Adrenal gland (tissue), 12 donors: ENCODE results near the gene CKS1B. TPM values are rescaled to one million over a fixed set of nuclear protein-coding genes. Genes with fewer than 3 reads are reported as not detected.

ENCODE experiments used
- DNase-seq, 7 donors: peaks; one replicate each; pipeline ENCODE4 v3.0.0-alpha.2; 2019 to 2020
- H3K27ac ChIP-seq, 5 donors: fragments of 200-600 bp; sonication (generic) in 4 of 5; 1 replicate in 3 of 5; 2 replicates in 2 of 5; pipeline versions ENCODE4 v1.5.1 to v1.8.0; 2016 to 2020; ENCODE audit warnings: mild to moderate bottlenecking in 1 of 5
- H3K27me3 ChIP-seq: fragments of 200-600 bp; 2 replicates; pipeline ENCODE4 v1.8.0; 2021
- H3K36me3 ChIP-seq, 2 donors: fragments of 200-600 bp; replicated peaks in 1 of 2; 1 replicate in 1 of 2; 2 replicates in 1 of 2; pipeline versions ENCODE4 v1.5.1 to v1.8.0; 2018 to 2022
- H3K4me1 ChIP-seq, 2 donors: fragments of 200-600 bp; replicated peaks in 1 of 2; 1 replicate in 1 of 2; 2 replicates in 1 of 2; pipeline versions ENCODE4 v1.5.1 to v1.8.0; 2018 to 2021
- H3K4me3 ChIP-seq, 4 donors: fragments of 200-600 bp; sonication (generic) in 3 of 4; one replicate each; pipeline ENCODE4 v1.5.1; 2016 to 2018
- H3K9me3 ChIP-seq, 3 donors: fragments of 200-600 bp; sonication (generic) in 1 of 3; replicated peaks in 1 of 3; 1 replicate in 2 of 3; 2 replicates in 1 of 3; pipeline versions ENCODE4 v1.5.1 to v1.8.0; 2016 to 2021
- POLR2A ChIP-seq, 2 donors: fragments of 450-650 bp; IDR thresholded peaks; one replicate each; pipeline ENCODE4 v1.6.1; 2017; ENCODE audit warnings: antibody characterized with exemption in 2 of 2, mild to moderate bottlenecking in 2 of 2, moderate library complexity in 1 of 2
- WGBS, 4 donors: extraction: QIAGEN DNeasy Blood & Tissue Kit in 2 of 4; methylation state at CpG; one replicate each; pipeline versions ENCODE4 v1.1.5 to v1.1.7; 2013 to 2017; 5-methylcytosine and 5-hydroxymethylcytosine counted together
- intact Hi-C, 2 donors: fragments of 100-400 bp; cut with DNase I; formaldehyde crosslinking; loops; one replicate each; pipeline versions ENCODE4 v1.14.1 to v1.15.0; 2022 to 2023
- polyA plus RNA-seq, 3 donors: library from polyadenylated mRNA; stranded (reverse); fragments of 200-250 nt in 2 of 3; fragments of 350-450 nt in 1 of 3; fragmentation: Illumina TruSeq in 1 of 3; extraction: RNeasy Lipid Tissue Mini Kit (QIAGEN cat#74804) in 1 of 3; gene quantifications; one replicate each; pipeline ENCODE4 v1.2.3, GENCODE V29; 2013 to 2014
- total RNA-seq, 9 donors: library from RNA; depleted of rRNA in 4 of 9; stranded (reverse); fragments of >200 nt in 4 of 9; fragments of 120-200 nt in 1 of 9; fragmentation: NEBNext Ultra II Directional in 1 of 9; extraction: Animal tissue kit (Norgen Biotek cat#: 25700) in 1 of 9; gene quantifications; one replicate each; pipeline versions ENCODE4 v1.1.0 to v1.2.4, GENCODE V29; 2013 to 2023
- TF ChIP-seq, protein P1 (sequence below), 6 experiments: fragments of 450-650 bp in 4 of 6; fragments of 200-600 bp in 2 of 6; sonication (generic) in 1 of 6; IDR thresholded peaks; 1 replicate in 5 of 6; 2 replicates in 1 of 6; pipeline versions ENCODE4 v1.5.1 to v1.8.0; 2016 to 2021; ENCODE audit warnings: antibody characterized with exemption in 6 of 6, mild to moderate bottlenecking in 2 of 6, moderate library complexity in 1 of 6
- donor health status: healthy with polysubstance abuse.
- donor health status: Bipolar disorder and iron deficiency.
- donor health status: DM: yes; HTN: yes; CAD: no.
- donor health status: DM: no; HTN: no; CAD: no.
- donor health status: DM: no; HTN: no; CAD: no.
- donor health status: DM: yes; HTN: yes; CAD: no.

Gene CKS1B
- total and polyA plus RNA-seq, 12 donors: 12.4 to 87.0 (median 29.5) TPM

DNA sequence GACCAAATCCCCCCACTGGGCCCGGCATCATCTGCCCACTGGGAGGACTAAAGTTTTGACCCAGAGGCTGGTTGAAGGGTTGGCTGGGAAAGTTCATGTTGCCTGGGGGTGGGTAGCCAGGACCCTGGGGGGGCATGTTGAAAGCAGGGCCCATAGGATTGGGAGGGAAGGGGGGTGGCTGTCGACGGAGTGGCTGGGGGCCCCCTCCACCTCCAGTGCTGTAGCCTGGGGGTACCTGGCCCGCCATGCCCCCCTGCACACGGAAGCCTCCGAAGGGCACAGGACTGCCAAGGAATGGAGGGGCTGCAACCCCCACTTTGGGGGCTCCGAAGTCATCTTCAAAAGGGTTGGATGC, 15.1 kb upstream of the CKS1B start:
- Histone ChIP-seq H3K9me3 (no peaks in the 10 kb centered on the region), H3K27ac (no peak overlapping the region), H3K4me3 (no peak overlapping the region), H3K27me3 (no peaks in the 10 kb centered on the region), H3K36me3 (peaks cover 0 to 37% of the 10 kb centered on the region in 2 donors), H3K4me1 (peaks cover 30 to 45% of the 10 kb centered on the region in 2 donors)
- DNase-seq: no peak
- no peak for TF ChIP-seq POLR2A (IDR thresholded peaks at IDR 0.05)
- TF ChIP-seq, protein P1, sequence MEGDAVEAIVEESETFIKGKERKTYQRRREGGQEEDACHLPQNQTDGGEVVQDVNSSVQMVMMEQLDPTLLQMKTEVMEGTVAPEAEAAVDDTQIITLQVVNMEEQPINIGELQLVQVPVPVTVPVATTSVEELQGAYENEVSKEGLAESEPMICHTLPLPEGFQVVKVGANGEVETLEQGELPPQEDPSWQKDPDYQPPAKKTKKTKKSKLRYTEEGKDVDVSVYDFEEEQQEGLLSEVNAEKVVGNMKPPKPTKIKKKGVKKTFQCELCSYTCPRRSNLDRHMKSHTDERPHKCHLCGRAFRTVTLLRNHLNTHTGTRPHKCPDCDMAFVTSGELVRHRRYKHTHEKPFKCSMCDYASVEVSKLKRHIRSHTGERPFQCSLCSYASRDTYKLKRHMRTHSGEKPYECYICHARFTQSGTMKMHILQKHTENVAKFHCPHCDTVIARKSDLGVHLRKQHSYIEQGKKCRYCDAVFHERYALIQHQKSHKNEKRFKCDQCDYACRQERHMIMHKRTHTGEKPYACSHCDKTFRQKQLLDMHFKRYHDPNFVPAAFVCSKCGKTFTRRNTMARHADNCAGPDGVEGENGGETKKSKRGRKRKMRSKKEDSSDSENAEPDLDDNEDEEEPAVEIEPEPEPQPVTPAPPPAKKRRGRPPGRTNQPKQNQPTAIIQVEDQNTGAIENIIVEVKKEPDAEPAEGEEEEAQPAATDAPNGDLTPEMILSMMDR (IDR thresholded peaks at IDR 0.05): no peak
- intact Hi-C loops: no loop called here
- WGBS, 4 donors: 87 to 93% (median 90%) methylated on average over 4 to 7 of the region's 7 CpGs

DNA sequence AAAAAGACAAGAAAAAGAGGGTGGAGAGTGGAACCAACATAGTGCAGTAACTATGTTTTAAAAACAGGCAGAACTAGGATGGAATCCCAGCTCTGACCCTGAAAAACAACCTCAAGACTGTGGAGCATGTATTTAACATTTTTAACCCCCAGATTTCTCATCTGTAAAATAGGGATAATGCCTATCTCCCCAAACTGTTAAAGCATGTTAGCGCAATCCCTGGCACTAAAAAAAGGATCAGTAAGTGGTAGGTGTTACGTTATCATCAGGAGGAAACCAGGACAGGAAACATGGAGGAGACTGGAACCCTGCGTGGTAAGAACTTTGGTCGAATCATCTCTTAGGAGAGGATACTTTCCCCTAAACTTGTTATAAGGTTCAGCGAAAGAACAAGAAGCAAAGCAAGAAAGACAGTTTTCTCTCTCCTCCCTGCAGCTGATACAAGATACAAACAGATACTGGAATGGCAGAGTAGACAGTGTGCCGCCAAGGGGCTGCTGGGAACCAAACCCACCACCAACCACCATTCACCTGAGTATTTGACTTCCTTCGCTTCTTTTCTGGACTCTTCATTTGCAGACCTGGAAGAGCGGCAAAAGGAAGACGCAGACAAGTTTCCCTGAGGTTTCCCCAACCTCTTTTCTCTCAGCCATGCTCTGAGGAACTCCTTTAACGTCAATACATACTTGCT, 13.9 kb upstream of the CKS1B start:
- Histone ChIP-seq H3K27me3 (no peaks in the 10 kb centered on the region), H3K4me1 (peaks cover 19 to 33% of the 10 kb centered on the region in 2 donors), H3K4me3 (peak overlapping the region; percentile 45 to 86 (median 71)), H3K9me3 (no peaks in the 10 kb centered on the region), H3K27ac (peak overlapping the region; percentile 94 to 99 (median 96)), H3K36me3 (peaks cover 0 to 49% of the 10 kb centered on the region in 2 donors)
- intact Hi-C loops: loop anchor here in 1 of 2 donors (5.0 kb wide), 1 partner anchor 37 kb away; no protein-coding TSS in a partner anchor
- 12 to 24% (median 16%) methylated on average over 10 of the region's 10 CpGs for WGBS, 4 donors
- DNase-seq: no peak
- TF ChIP-seq POLR2A (IDR thresholded peaks at IDR 0.05): no peak
- TF ChIP-seq, protein P1 (IDR thresholded peaks at IDR 0.05): no peak

DNA sequence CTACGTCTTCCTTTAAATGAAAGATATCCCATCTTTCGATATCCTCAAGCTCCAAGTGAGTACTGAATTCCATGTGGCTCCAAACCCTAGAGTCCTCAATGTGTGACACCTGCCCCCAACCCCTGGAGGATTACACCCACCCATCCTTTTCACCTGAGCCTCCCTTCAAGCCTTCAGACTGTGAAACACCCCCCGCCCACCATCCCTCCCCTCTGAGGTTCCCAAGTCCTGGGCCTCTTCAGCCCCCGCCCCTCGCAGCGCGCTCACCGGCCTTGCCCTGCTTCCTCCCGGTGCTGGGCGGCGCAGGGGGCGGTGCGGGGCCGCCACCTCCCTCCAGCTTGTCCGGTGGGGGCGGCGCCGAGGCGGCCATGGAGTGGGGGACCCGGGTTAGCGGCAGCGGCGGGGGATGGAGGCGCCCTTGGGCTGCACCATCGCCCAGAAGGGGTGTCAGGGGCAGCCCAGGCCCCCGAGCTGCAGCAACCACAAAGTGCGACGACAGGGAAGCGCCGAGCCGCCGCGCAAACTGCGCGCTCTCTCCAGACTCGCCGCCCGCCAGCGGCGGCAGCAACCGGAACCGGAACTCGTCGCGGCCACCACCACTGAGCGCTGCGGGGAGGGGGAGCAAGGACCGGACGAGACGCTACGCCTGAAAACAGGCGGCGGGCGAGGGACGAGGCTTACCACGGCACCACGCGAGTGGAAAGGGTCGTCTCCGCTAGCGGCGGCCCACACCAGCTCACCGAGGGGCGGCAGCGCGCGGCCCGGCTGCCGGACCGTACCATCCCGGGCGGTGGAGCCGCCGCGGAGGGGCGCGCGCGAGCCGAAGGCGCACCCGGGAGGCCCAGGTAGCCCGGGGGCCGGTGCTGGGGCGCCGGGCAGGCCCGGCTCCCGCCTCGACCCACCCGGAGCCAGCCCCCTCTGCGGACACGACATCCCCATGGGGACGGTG, 13.0 kb upstream of the CKS1B start, which contains the start of gene PYGO2:
PYGO2 (minus strand) TSS at position 576 of the 949 bp plus-strand sequence; CDS start at position 370, 206 bp downstream.
- H3K9me3 ChIP-seq: no peaks in the 10 kb centered on the region
- H3K4me3 ChIP-seq: peak within 1 kb of the TSS; percentile 45 to 86 (median 71)
- H3K27ac ChIP-seq: peak within 1 kb of the TSS; percentile 94 to 99 (median 96)
- H3K27me3 ChIP-seq: no peaks in the 10 kb centered on the region
- H3K4me1 ChIP-seq: peaks cover 17 to 30% of the 10 kb centered on the region in 2 donors
- intact Hi-C loops: loop anchor here in 1 of 2 donors (5.0 kb wide), 1 partner anchor 36 kb away; no protein-coding TSS in a partner anchor
- peaks cover 0 to 58% of the 10 kb centered on the region in 2 donors for H3K36me3 ChIP-seq
- DNase-seq: peak; percentile 77 to 88 (median 83)
- peak; percentile 65 to 77 for TF ChIP-seq POLR2A (IDR thresholded peaks at IDR 0.05)
- TF ChIP-seq, protein P1 (IDR thresholded peaks at IDR 0.05): peak in 5 of 6 experiments; percentile 33 to 65 (median 62)
- 0% methylated on average over 7 to 93 of the region's 93 CpGs for WGBS, 4 donors
